ENCODE data around the gene PKP1. TPM values are rescaled to one million over a fixed set of nuclear protein-coding genes. Genes with fewer than 3 reads are reported as not detected.

Gene PKP1
- total and polyA plus RNA-seq, 4 experiments from 2014 or later, result not detected

- Histone ChIP-seq H3K36me3 (ENCODE audit: insufficient read depth, low read length) (no peaks in the 10 kb centered on the region), H3K27me3 (ENCODE audit: insufficient read depth, low read length) (peaks cover 10% of the 10 kb centered on the region), H3K4me1 (ENCODE audit: insufficient read depth, low read length) (no peaks in the 10 kb centered on the region), H3K9me3 (ENCODE audit: control insufficient read depth in 1 of 2, low read length in 2 of 2) (no peaks in the 10 kb centered on the region), H3K27ac (ENCODE audit: low read depth, low read length) (no peak overlapping the region), H3K4me3 (ENCODE audit: low read length in 2 of 2) (no peak overlapping the region)
- POLR2A ChIA-PET (ENCODE audit: partially characterized antibody), result no interaction called here
- no peak overlapping the region for H3K27ac Mint-ChIP-seq
- DNase-seq, result no peak
- peaks cover 0 to 2% (median 0%) of the 10 kb centered on the region in 8 donors for H3K9me3 Mint-ChIP-seq
- H3K36me3 Mint-ChIP-seq, result no peaks in the 10 kb centered on the region
- peaks cover 0 to 4% (median 2%) of the 10 kb centered on the region in 4 donors for H3K4me1 Mint-ChIP-seq
- peaks cover 7 to 18% of the 10 kb centered on the region in 2 donors for H3K27me3 Mint-ChIP-seq
- CTCF ChIA-PET (ENCODE audit: partially characterized antibody), result no interaction called here
- H3K4me3 Mint-ChIP-seq, result peak overlapping the region in 3 of 8 donors; percentile 36 to 59 (median 51)
- intact Hi-C loops (cut with micrococcal nuclease), result no loop called here
These were observed 22.5 kb upstream of the PKP1 start for GRCh38 chr1:201260648-201261311.

DNA sequence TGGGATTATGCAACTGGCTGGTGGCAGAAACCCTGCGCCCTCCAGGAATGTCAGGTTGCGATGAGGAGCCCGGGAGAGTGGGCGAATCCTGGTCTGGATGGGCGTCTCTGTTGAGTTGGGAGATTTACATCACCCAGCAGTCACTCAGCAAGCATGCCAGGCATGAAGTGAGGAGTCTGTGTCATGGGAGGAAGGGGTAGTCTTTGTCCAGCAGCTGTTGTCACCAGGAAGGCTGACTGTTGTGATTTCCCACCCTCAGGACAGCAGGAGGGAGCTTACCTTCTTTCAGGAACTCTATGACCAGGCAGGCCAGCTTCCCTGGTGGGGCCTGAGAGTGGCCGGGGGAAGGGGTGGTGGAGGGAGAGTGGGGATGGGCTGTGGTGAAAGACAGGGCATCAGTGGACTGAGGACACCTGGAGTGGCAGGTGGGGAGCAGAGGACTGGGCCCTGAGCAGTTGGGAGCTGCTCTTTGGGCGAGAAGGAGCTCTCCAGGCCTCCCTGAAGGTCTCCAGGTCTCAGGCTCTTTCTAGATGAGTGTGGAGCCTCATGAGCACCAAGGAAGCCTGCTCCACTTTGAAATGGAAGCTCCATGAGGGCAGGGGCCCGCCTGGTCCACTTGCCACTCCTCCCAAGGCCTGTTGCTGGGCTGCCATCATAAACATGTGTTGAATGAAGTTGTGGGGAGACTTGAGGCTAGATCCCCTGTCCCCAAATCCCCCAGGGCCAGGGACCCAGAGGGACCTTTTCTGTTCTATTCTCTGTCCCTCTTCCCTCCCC, 21.3 kb upstream of the PKP1 start:
- Mint-ChIP-seq H3K4me1 (peaks cover 0 to 4% (median 3%) of the 10 kb centered on the region in 4 donors), H3K27ac (no peak overlapping the region), H3K9me3 (peaks cover 0 to 2% (median 0%) of the 10 kb centered on the region in 8 donors), H3K4me3 (no peak overlapping the region), H3K36me3 (no peaks in the 10 kb centered on the region), H3K27me3 (peaks cover 13 to 23% of the 10 kb centered on the region in 2 donors)
- no peaks in the 10 kb centered on the region for H3K4me1 ChIP-seq (ENCODE audit: insufficient read depth, low read length)
- CTCF ChIA-PET (ENCODE audit: partially characterized antibody), result interaction anchor here (1.8 kb wide), 1 partner anchor 8 kb away, joined by 7 read pairs; no protein-coding TSS in a partner anchor
- POLR2A ChIA-PET (ENCODE audit: partially characterized antibody), result no interaction called here
- no peak overlapping the region for H3K4me3 ChIP-seq (ENCODE audit: low read length in 2 of 2)
- no peak for DNase-seq
- H3K36me3 ChIP-seq (ENCODE audit: insufficient read depth, low read length), result no peaks in the 10 kb centered on the region
- intact Hi-C loops (cut with micrococcal nuclease), result no loop called here
- H3K27ac ChIP-seq (ENCODE audit: low read depth, low read length), result no peak overlapping the region
- H3K9me3 ChIP-seq (ENCODE audit: control insufficient read depth in 1 of 2, low read length in 2 of 2), result no peaks in the 10 kb centered on the region
- H3K27me3 ChIP-seq (ENCODE audit: insufficient read depth, low read length), result peaks cover 10% of the 10 kb centered on the region

DNA sequence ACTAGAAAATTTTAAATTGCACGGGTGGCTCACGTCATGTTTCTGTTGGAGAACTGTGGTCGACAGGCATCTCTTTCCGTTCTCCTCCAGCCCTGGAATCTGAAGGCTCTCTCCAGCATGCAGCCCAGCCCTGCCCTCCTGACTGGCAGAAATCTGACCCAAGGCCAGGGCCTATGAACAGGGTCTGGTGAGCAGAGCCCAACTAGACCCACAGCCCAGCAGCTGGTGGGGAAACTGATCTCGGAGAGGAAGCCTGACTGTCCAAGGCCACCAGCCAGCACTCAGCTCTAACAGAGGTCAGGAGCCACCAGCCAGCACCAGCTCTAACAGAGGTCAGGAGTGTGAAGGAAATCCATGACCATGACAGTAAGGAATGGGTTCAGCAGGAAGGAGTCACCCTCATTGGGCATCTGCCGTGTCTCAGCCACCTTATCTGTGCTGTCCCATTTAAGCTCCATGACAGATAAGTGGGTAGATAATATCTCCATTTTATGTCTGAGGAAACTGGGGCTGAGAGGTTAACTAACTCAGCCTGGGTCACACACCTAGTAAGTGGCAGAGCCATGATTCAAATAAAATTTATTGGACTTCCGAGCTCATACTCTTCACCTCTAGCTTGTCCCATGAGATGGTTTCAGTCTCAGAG, 20.2 kb upstream of the PKP1 start:
- Histone ChIP-seq H3K4me1 (ENCODE audit: insufficient read depth, low read length) (no peaks in the 10 kb centered on the region), H3K9me3 (ENCODE audit: control insufficient read depth in 1 of 2, low read length in 2 of 2) (no peaks in the 10 kb centered on the region), H3K27me3 (ENCODE audit: insufficient read depth, low read length) (peaks cover 10% of the 10 kb centered on the region), H3K36me3 (ENCODE audit: insufficient read depth, low read length) (no peaks in the 10 kb centered on the region), H3K4me3 (ENCODE audit: low read length in 2 of 2) (no peak overlapping the region), H3K27ac (ENCODE audit: low read depth, low read length) (no peak overlapping the region)
- Mint-ChIP-seq H3K27ac (no peak overlapping the region), H3K4me1 (peaks cover 0 to 4% (median 3%) of the 10 kb centered on the region in 4 donors), H3K27me3 (peaks cover 21 to 24% of the 10 kb centered on the region in 2 donors), H3K4me3 (no peak overlapping the region), H3K36me3 (no peaks in the 10 kb centered on the region), H3K9me3 (peaks cover 0 to 2% (median 0%) of the 10 kb centered on the region in 8 donors)
- no peak for DNase-seq
- ChIA-PET CTCF (ENCODE audit: partially characterized antibody) (interaction anchor here (1.8 kb wide), 1 partner anchor 9 kb away, joined by 7 read pairs; no protein-coding TSS in a partner anchor), POLR2A (ENCODE audit: partially characterized antibody) (no interaction called here)
- intact Hi-C loops (cut with micrococcal nuclease), result no loop called here

DNA sequence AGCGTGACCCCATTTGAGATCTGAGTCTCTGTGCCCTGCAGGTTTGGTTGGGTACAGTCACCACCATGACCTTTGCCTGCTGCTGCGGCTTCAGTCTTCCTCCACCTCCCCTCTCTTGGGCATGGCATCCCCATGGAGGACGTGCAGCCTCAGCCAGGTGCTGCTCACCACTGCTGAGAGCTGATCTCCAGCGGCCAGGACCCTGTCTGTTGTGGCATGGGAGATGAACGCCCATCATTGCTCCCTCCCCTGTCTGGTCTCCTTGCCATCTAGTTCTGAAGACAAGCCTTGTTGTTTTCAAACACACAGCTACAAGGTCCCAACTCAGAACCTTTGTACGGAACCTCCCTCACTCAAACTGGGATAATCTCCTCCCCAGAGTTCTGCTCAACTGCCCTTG, 19.2 kb upstream of the PKP1 start:
- Histone ChIP-seq H3K36me3 (ENCODE audit: insufficient read depth, low read length) (no peaks in the 10 kb centered on the region), H3K4me1 (ENCODE audit: insufficient read depth, low read length) (no peaks in the 10 kb centered on the region), H3K27ac (ENCODE audit: low read depth, low read length) (no peak overlapping the region), H3K27me3 (ENCODE audit: insufficient read depth, low read length) (peaks cover 10% of the 10 kb centered on the region), H3K9me3 (ENCODE audit: control insufficient read depth in 1 of 2, low read length in 2 of 2) (no peaks in the 10 kb centered on the region), H3K4me3 (ENCODE audit: low read length in 2 of 2) (no peak overlapping the region)
- Mint-ChIP-seq H3K9me3 (peaks cover 0 to 2% (median 0%) of the 10 kb centered on the region in 8 donors), H3K36me3 (no peaks in the 10 kb centered on the region), H3K27me3 (peaks cover 23 to 28% of the 10 kb centered on the region in 2 donors), H3K4me3 (no peak overlapping the region), H3K4me1 (peaks cover 0 to 4% (median 3%) of the 10 kb centered on the region in 4 donors), H3K27ac (no peak overlapping the region)
- CTCF ChIA-PET (ENCODE audit: partially characterized antibody), result interaction anchor here (1.1 kb wide), 1 partner anchor 10 kb away, joined by 4 read pairs; no protein-coding TSS in a partner anchor
- no peak for DNase-seq
- intact Hi-C loops (cut with micrococcal nuclease), result no loop called here
- POLR2A ChIA-PET (ENCODE audit: partially characterized antibody), result no interaction called here

- peaks cover 10% of the 10 kb centered on the region for H3K27me3 ChIP-seq (ENCODE audit: insufficient read depth, low read length)
- Mint-ChIP-seq H3K4me3 (no peak overlapping the region), H3K9me3 (peaks cover 0 to 2% (median 0%) of the 10 kb centered on the region in 8 donors), H3K36me3 (no peaks in the 10 kb centered on the region), H3K27ac (no peak overlapping the region), H3K27me3 (peaks cover 23 to 29% of the 10 kb centered on the region in 2 donors), H3K4me1 (peaks cover 0 to 4% (median 3%) of the 10 kb centered on the region in 4 donors)
- H3K9me3 ChIP-seq (ENCODE audit: control insufficient read depth in 1 of 2, low read length in 2 of 2), result no peaks in the 10 kb centered on the region
- H3K27ac ChIP-seq (ENCODE audit: low read depth, low read length), result no peak overlapping the region
- no peak overlapping the region for H3K4me3 ChIP-seq (ENCODE audit: low read length in 2 of 2)
- intact Hi-C loops (cut with micrococcal nuclease), result no loop called here
- H3K36me3 ChIP-seq (ENCODE audit: insufficient read depth, low read length), result no peaks in the 10 kb centered on the region
- no peaks in the 10 kb centered on the region for H3K4me1 ChIP-seq (ENCODE audit: insufficient read depth, low read length)
- DNase-seq, result no peak
- CTCF ChIA-PET (ENCODE audit: partially characterized antibody), result interaction anchor here (1.1 kb wide), 1 partner anchor 10 kb away, joined by 4 read pairs; no protein-coding TSS in a partner anchor
- POLR2A ChIA-PET (ENCODE audit: partially characterized antibody), result no interaction called here
These were observed 18.8 kb upstream of the PKP1 start for GRCh38 chr1:201264554-201264953.

DNA sequence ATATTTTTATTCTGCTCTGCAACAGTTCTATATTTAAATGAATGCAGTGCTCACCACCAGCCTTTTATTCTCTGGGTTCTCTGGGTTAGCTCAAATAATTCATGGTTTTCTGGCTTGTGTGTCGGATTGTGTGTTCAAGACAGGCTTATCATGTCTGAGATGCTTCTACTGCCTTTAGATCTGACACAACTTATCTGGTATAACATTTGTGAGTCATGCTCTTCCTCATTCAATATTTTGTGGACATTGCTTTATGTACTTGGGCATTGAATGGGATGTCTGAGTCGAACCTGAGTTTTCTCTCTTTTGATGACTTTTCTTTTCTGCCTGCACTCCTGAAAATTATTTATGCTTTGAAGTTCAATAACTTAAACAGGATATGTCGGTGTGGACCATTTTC, 17.6 kb upstream of the PKP1 start:
- H3K27me3 Mint-ChIP-seq, result peaks cover 27% of the 10 kb centered on the region in 2 donors
- Histone ChIP-seq H3K9me3 (ENCODE audit: control insufficient read depth in 1 of 2, low read length in 2 of 2) (no peaks in the 10 kb centered on the region), H3K36me3 (ENCODE audit: insufficient read depth, low read length) (no peaks in the 10 kb centered on the region), H3K27ac (ENCODE audit: low read depth, low read length) (no peak overlapping the region), H3K27me3 (ENCODE audit: insufficient read depth, low read length) (peaks cover 8% of the 10 kb centered on the region), H3K4me3 (ENCODE audit: low read length in 2 of 2) (no peak overlapping the region), H3K4me1 (ENCODE audit: insufficient read depth, low read length) (no peaks in the 10 kb centered on the region)
- H3K4me1 Mint-ChIP-seq, result peaks cover 0 to 2% (median 0%) of the 10 kb centered on the region in 4 donors
- H3K27ac Mint-ChIP-seq, result no peak overlapping the region
- ChIA-PET POLR2A (ENCODE audit: partially characterized antibody) (no interaction called here), CTCF (ENCODE audit: partially characterized antibody) (no interaction called here)
- intact Hi-C loops (cut with micrococcal nuclease), result no loop called here
- H3K9me3 Mint-ChIP-seq, result peaks cover 0 to 2% (median 0%) of the 10 kb centered on the region in 8 donors
- no peak overlapping the region for H3K4me3 Mint-ChIP-seq
- no peak for DNase-seq
- H3K36me3 Mint-ChIP-seq, result no peaks in the 10 kb centered on the region

GRCh38 chr1:201266276-201266675, 17.0 kb upstream of the PKP1 start:
- H3K4me1 Mint-ChIP-seq, result peaks cover 0 to 2% (median 0%) of the 10 kb centered on the region in 4 donors
- Histone ChIP-seq H3K4me3 (ENCODE audit: low read length in 2 of 2) (no peak overlapping the region), H3K9me3 (ENCODE audit: control insufficient read depth in 1 of 2, low read length in 2 of 2) (no peaks in the 10 kb centered on the region), H3K27ac (ENCODE audit: low read depth, low read length) (no peak overlapping the region), H3K4me1 (ENCODE audit: insufficient read depth, low read length) (no peaks in the 10 kb centered on the region), H3K36me3 (ENCODE audit: insufficient read depth, low read length) (no peaks in the 10 kb centered on the region), H3K27me3 (ENCODE audit: insufficient read depth, low read length) (peaks cover 3% of the 10 kb centered on the region)
- DNase-seq, result no peak
- peaks cover 23 to 27% of the 10 kb centered on the region in 2 donors for H3K27me3 Mint-ChIP-seq
- H3K4me3 Mint-ChIP-seq, result no peak overlapping the region
- H3K9me3 Mint-ChIP-seq, result peaks cover 0 to 2% (median 0%) of the 10 kb centered on the region in 8 donors
- ChIA-PET CTCF (ENCODE audit: partially characterized antibody) (no interaction called here), POLR2A (ENCODE audit: partially characterized antibody) (no interaction called here)
- intact Hi-C loops (cut with micrococcal nuclease), result no loop called here
- H3K27ac Mint-ChIP-seq, result peak overlapping the region in 1 of 7 donors; percentile 3
- no peaks in the 10 kb centered on the region for H3K36me3 Mint-ChIP-seq

Measured in CD4-positive, alpha-beta memory T cell (primary cell).